Measurements from ENCODE around the gene AGBL1.

The AGBL1 gene

DNA sequence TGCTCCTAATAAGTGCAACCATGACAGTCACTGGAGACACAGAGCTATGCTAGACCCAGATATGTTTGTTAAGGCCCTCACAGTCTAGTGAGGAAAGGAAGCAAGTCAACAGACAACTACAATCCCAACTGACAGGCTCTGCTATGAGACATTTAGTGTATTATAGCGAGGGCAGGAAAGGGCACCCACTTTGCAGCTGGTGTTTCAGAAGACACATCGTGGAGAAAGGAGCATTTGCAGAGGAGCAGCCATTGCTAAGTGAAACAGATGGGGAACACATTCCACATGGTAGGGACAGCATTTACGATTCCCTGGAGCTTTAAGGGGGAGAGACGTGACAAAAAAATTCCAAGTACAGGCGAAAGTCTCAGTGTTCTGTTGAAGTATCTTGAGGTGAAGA is 685.6 kb downstream of the AGBL1 start:
- Mint-ChIP-seq H3K27ac (no peak overlapping the region), H3K9me3 (peaks cover under 1% of the 10 kb centered on the region), H3K27me3 (ENCODE audit: low read depth) (no peaks in the 10 kb centered on the region), H3K36me3 (ENCODE audit: low read depth) (no peaks in the 10 kb centered on the region), H3K4me1 (no peaks in the 10 kb centered on the region), H3K4me3 (no peak overlapping the region)
- TF ChIP-seq, protein P1, sequence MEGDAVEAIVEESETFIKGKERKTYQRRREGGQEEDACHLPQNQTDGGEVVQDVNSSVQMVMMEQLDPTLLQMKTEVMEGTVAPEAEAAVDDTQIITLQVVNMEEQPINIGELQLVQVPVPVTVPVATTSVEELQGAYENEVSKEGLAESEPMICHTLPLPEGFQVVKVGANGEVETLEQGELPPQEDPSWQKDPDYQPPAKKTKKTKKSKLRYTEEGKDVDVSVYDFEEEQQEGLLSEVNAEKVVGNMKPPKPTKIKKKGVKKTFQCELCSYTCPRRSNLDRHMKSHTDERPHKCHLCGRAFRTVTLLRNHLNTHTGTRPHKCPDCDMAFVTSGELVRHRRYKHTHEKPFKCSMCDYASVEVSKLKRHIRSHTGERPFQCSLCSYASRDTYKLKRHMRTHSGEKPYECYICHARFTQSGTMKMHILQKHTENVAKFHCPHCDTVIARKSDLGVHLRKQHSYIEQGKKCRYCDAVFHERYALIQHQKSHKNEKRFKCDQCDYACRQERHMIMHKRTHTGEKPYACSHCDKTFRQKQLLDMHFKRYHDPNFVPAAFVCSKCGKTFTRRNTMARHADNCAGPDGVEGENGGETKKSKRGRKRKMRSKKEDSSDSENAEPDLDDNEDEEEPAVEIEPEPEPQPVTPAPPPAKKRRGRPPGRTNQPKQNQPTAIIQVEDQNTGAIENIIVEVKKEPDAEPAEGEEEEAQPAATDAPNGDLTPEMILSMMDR (IDR thresholded peaks at IDR 0.05; ENCODE audit: unreplicated experiment in 3 of 3) = no peak

DNA sequence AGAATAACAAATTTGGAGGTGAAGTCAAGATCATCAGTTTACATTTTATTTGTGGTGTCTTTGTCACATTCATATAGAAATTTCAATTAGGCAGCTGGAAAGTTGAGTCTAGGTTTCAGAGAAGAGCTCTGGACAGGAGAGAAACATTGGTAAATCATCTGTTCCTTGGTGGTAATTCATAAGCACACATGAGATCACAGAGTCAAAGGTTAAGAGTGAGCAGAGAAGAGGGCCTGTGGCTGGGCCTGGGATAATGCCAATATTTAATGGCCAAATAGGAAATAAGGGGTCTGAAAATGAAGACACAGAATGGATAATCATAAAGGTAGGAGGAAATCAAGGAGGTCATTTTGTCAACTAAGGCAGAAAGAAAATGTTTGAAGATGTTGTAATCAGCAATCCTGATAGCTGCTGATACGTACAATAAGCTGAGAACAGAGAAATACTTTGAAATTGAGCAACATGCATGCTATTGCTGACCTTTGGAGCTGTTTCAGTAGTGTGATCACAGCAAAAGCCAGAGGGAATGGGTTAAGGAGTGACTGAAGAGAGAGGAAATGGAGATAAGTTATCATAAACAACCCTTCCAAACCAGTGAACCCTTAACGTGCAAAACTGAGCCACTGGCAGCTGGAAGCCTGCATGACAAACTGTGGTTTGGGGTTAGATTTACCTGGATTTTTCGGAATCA is 692.8 kb downstream of the AGBL1 start:
- Mint-ChIP-seq H3K27ac (peak overlapping the region in 1 of 3 experiments; percentile 28), H3K36me3 (ENCODE audit: low read depth) (no peaks in the 10 kb centered on the region), H3K27me3 (ENCODE audit: low read depth) (peaks cover 3% of the 10 kb centered on the region), H3K4me1 (no peaks in the 10 kb centered on the region), H3K9me3 (peaks cover 3% of the 10 kb centered on the region), H3K4me3 (no peak overlapping the region)
- TF ChIP-seq, protein P1 (IDR thresholded peaks at IDR 0.05; ENCODE audit: unreplicated experiment in 3 of 3) = no peak

DNA sequence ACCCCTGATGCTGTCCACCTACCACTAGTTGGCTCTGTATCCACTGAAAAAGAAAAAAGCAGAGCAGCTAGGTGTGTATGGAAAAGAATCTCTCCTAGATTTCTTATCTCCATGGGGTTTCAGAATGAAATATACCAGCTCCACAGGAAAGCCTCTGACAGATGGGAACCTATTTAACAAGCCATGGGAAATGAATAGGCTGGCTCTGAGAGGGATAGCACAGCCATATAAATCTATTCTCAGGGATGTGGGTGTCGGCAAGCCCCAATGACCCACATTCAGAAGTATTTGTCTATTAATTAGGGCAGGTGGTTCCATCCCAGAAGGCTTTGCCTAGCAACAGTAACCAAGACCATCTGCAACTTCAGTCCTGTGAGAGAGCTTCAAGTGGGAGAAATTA is 694.1 kb downstream of the AGBL1 start:
- Mint-ChIP-seq H3K36me3 (ENCODE audit: low read depth) (no peaks in the 10 kb centered on the region), H3K4me3 (no peak overlapping the region), H3K27me3 (ENCODE audit: low read depth) (peaks cover 3% of the 10 kb centered on the region), H3K9me3 (peaks cover 3% of the 10 kb centered on the region), H3K4me1 (no peaks in the 10 kb centered on the region), H3K27ac (no peak overlapping the region)
- TF ChIP-seq, protein P1 (IDR thresholded peaks at IDR 0.05; ENCODE audit: unreplicated experiment in 3 of 3) = no peak

DNA sequence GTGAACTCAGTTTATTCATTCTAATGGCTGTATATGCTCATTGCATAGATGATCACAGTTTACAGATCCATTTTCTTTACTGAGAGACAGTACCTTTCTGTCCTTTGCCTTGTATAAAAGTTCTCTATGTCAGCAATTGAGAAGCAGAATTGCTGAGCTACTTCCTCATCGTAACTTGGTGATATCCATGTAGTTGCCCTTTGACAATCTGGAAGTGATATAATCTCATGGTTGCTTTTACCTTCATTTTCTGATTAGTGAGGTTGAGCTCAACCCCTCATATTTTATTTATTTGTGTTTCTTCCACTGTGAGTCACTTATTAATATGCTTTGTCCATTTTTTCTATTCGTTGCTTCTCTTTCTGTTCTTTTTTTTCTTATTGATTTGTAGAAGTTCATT is 696.5 kb downstream of the AGBL1 start:
- Mint-ChIP-seq H3K9me3 (peaks cover 5% of the 10 kb centered on the region), H3K36me3 (ENCODE audit: low read depth) (no peaks in the 10 kb centered on the region), H3K27ac (no peak overlapping the region), H3K4me1 (no peaks in the 10 kb centered on the region), H3K27me3 (ENCODE audit: low read depth) (no peaks in the 10 kb centered on the region), H3K4me3 (no peak overlapping the region)
- TF ChIP-seq, protein P1 (IDR thresholded peaks at IDR 0.05; ENCODE audit: unreplicated experiment in 3 of 3) = no peak

DNA sequence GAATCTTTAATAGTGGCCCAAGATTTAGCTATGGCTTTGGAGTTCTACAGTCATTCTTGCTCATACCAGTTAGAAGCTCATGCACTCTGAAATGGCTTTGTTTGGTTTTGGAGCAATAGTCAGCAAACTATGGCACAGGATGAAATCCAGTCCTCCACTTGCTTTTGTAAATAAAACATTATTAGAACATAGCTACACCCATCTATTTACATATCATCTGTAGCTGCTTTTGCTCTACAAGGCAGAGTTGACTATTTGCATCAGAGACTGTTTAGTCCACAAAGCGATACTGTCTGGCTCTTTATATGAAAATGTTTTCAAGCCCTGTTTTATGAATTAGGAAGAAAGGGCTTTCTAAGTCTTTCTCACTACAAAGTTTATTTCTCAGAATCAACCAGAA is 716.9 kb downstream of the AGBL1 start:
- Mint-ChIP-seq H3K27me3 (ENCODE audit: low read depth) (no peaks in the 10 kb centered on the region), H3K27ac (no peak overlapping the region)

More for the DNA sequence above, 716.9 kb downstream of the AGBL1 start:
- no peak overlapping the region for H3K4me3 Mint-ChIP-seq
- TF ChIP-seq, protein P1 (IDR thresholded peaks at IDR 0.05; ENCODE audit: unreplicated experiment in 3 of 3) = no peak
- H3K4me1 Mint-ChIP-seq = no peaks in the 10 kb centered on the region
- no peaks in the 10 kb centered on the region for H3K9me3 Mint-ChIP-seq
- no peaks in the 10 kb centered on the region for H3K36me3 Mint-ChIP-seq (ENCODE audit: low read depth)

All from nephron (organoid).